ENCODE results near the gene PADI4. TPM values are rescaled to one million over a fixed set of nuclear protein-coding genes. Genes with fewer than 3 reads are reported as not detected.

PADI4 gene
- total and polyA plus RNA-seq, 2 experiments from 2014 or later = not detected

DNA sequence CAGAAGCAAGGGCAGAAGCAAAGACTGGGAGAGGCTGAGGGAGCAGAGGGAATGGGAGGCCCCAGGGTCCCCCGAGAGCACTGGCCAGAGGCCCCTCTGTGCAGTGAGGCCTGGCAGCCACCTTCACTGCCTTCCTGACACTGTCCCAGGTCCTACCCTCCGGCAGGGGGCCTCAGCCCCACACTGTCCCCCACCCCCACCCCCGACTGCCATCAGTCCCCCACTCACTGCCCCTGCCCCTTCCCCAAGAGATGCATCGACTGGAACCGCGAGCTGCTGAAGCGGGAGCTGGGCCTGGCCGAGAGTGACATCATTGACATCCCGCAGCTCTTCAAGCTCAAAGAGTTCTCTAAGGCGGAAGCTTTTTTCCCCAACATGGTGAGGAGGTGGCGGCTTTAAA, 51.0 kb downstream of the PADI4 start:
- no peak for DNase-seq (ENCODE audit: low read depth in 1 of 2, low spot score in 1 of 2)
- TF ChIP-seq, protein P1, sequence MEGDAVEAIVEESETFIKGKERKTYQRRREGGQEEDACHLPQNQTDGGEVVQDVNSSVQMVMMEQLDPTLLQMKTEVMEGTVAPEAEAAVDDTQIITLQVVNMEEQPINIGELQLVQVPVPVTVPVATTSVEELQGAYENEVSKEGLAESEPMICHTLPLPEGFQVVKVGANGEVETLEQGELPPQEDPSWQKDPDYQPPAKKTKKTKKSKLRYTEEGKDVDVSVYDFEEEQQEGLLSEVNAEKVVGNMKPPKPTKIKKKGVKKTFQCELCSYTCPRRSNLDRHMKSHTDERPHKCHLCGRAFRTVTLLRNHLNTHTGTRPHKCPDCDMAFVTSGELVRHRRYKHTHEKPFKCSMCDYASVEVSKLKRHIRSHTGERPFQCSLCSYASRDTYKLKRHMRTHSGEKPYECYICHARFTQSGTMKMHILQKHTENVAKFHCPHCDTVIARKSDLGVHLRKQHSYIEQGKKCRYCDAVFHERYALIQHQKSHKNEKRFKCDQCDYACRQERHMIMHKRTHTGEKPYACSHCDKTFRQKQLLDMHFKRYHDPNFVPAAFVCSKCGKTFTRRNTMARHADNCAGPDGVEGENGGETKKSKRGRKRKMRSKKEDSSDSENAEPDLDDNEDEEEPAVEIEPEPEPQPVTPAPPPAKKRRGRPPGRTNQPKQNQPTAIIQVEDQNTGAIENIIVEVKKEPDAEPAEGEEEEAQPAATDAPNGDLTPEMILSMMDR (IDR thresholded peaks at IDR 0.05; ENCODE audit: low read depth, low read length) = no peak
- Histone ChIP-seq H3K4me3 (no peak overlapping the region), H3K9me3 (ENCODE audit: low read depth) (no peaks in the 10 kb centered on the region), H3K27me3 (no peaks in the 10 kb centered on the region), H3K4me1 (ENCODE audit: low read depth) (no peaks in the 10 kb centered on the region), H3K36me3 (no peaks in the 10 kb centered on the region), H3K27ac (no peak overlapping the region)

DNA sequence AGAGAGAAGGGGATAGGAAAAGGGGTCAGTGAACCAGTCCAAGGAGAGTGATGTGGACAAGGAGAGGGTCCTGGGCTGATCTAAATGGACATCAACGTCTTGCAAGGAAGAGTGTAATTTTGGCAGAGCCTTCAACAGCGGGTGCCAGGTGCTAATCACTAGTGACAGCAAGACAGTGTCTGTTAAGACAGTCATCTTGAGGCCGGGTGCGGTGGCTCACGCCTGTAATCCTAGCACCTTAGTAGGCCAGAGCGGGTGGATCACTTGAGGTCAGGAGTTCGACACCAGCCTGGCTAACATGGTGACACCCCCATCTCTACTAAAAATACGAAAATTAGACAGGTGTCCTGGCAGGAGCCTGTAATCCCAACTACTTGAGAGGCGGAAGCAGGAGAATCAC, 51.8 kb downstream of the PADI4 start:
- no peak for DNase-seq (ENCODE audit: low read depth in 1 of 2, low spot score in 1 of 2)
- H3K27ac ChIP-seq = no peak overlapping the region
- H3K9me3 ChIP-seq (ENCODE audit: low read depth) = no peaks in the 10 kb centered on the region
- TF ChIP-seq, protein P1 (IDR thresholded peaks at IDR 0.05; ENCODE audit: low read depth, low read length) = no peak
- H3K27me3 ChIP-seq = no peaks in the 10 kb centered on the region
- no peaks in the 10 kb centered on the region for H3K36me3 ChIP-seq
- no peaks in the 10 kb centered on the region for H3K4me1 ChIP-seq (ENCODE audit: low read depth)
- no peak overlapping the region for H3K4me3 ChIP-seq

DNA sequence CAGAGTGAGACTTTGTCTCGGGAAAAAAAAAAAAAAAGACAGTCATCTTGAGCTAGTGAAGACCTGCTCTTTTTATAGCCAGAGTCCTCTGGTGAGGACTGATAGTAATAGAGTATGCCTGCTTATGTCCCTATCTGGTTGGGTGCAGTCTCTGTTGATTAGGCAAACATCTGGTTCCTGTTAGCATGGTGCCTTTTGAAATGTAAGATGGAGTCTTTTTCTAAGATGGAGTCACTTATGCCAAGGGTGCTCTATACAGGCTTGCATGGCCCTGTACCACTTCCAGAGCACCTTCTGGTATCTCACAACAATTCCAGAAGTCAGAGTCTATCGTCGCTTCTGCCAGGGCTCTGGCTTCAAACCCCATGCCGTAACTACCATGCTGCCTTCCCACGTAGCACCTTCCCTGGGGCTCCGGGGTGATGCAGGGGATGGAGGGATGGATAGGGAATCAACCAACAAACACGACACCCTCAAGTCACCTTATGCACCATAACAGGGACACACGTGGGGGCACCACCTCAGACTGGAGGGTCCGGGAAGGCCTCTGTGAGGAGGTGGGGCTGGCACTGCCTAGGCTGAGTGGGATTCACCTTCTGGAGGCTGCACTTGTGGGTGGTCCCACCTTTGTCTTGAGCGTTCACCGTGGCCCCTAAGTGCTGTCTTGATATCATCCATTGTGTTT, 52.4 kb downstream of the PADI4 start:
- H3K4me3 ChIP-seq = no peak overlapping the region
- H3K36me3 ChIP-seq = no peaks in the 10 kb centered on the region
- no peaks in the 10 kb centered on the region for H3K27me3 ChIP-seq
- no peaks in the 10 kb centered on the region for H3K9me3 ChIP-seq (ENCODE audit: low read depth)
- TF ChIP-seq, protein P1 (IDR thresholded peaks at IDR 0.05; ENCODE audit: low read depth, low read length) = no peak
- no peak overlapping the region for H3K27ac ChIP-seq
- H3K4me1 ChIP-seq (ENCODE audit: low read depth) = no peaks in the 10 kb centered on the region
- DNase-seq (ENCODE audit: low read depth in 1 of 2, low spot score in 1 of 2) = no peak

DNA sequence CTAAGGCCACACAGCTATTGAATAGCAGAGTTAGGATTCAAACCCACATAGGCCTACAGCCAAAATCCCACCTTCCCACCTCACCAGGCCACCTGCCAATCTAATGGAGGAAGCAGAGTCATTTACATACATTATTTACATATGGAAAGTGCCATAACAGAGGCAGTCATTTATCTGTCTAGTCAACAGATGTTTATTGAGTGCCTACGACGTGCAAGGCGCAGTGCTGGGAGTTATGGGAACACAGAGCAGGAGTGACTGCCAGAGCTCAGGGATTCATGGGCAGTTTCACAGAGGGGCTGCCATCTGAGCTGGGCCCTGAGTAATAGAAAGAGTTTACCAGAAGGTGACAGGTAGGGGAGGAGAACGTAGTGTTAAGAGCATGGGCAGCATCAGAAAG, 53.7 kb downstream of the PADI4 start:
- Histone ChIP-seq H3K27ac (no peak overlapping the region), H3K4me3 (no peak overlapping the region), H3K4me1 (ENCODE audit: low read depth) (no peaks in the 10 kb centered on the region), H3K27me3 (no peaks in the 10 kb centered on the region), H3K9me3 (ENCODE audit: low read depth) (no peaks in the 10 kb centered on the region), H3K36me3 (no peaks in the 10 kb centered on the region)
- DNase-seq (ENCODE audit: low read depth in 1 of 2, low spot score in 1 of 2) = no peak
- TF ChIP-seq, protein P1 (IDR thresholded peaks at IDR 0.05; ENCODE audit: low read depth, low read length) = no peak

DNA sequence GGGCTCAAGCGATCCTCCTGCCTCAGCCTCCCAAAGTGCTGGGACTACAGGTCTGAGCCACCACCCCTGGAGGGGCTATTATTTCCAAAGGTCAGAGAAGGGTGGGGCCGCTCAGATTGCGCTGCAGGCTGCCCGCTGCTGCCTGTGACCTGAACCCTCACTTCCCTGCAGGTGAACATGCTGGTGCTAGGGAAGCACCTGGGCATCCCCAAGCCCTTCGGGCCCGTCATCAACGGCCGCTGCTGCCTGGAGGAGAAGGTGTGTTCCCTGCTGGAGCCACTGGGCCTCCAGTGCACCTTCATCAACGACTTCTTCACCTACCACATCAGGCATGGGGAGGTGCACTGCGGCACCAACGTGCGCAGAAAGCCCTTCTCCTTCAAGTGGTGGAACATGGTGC, 55.4 kb downstream of the PADI4 start:
- DNase-seq (ENCODE audit: low read depth in 1 of 2, low spot score in 1 of 2) = no peak
- Histone ChIP-seq H3K4me1 (ENCODE audit: low read depth) (no peaks in the 10 kb centered on the region), H3K27me3 (no peaks in the 10 kb centered on the region), H3K27ac (no peak overlapping the region), H3K4me3 (no peak overlapping the region), H3K36me3 (no peaks in the 10 kb centered on the region), H3K9me3 (ENCODE audit: low read depth) (no peaks in the 10 kb centered on the region)
- TF ChIP-seq, protein P1 (IDR thresholded peaks at IDR 0.05; ENCODE audit: low read depth, low read length) = no peak

Measured in cardiac muscle cell (in vitro differentiated cells and primary cell).